Right renal cortex interstitium (tissue), 3 donors: Measurements from ENCODE around the gene OGT. TPM values are rescaled to one million over a fixed set of nuclear protein-coding genes. Genes with fewer than 3 reads are reported as not detected.
"Not testable (repeated sequence)": the region's sequence is repeated elsewhere in the genome, so short reads cannot be mapped to it uniquely, and the experiment has no call there.

ENCODE experiments used
- DNase-seq, 3 donors: peaks; one replicate each; pipeline ENCODE4 v3.0.0-alpha.2; 2013; ENCODE audit warnings: low read depth in 3 of 3, low spot score in 2 of 3
- polyA plus RNA-seq, 3 donors: library from polyadenylated mRNA; unstranded; fragments of 120-200 nt; gene quantifications; one replicate each; pipeline ENCODE4 v1.2.1, GENCODE V29; 2013; ENCODE audit not compliant: insufficient read length in 3 of 3

The OGT gene
- 100 to 1,000 TPM; 160 to 210 (median 176) TPM for polyA plus RNA-seq

DNA sequence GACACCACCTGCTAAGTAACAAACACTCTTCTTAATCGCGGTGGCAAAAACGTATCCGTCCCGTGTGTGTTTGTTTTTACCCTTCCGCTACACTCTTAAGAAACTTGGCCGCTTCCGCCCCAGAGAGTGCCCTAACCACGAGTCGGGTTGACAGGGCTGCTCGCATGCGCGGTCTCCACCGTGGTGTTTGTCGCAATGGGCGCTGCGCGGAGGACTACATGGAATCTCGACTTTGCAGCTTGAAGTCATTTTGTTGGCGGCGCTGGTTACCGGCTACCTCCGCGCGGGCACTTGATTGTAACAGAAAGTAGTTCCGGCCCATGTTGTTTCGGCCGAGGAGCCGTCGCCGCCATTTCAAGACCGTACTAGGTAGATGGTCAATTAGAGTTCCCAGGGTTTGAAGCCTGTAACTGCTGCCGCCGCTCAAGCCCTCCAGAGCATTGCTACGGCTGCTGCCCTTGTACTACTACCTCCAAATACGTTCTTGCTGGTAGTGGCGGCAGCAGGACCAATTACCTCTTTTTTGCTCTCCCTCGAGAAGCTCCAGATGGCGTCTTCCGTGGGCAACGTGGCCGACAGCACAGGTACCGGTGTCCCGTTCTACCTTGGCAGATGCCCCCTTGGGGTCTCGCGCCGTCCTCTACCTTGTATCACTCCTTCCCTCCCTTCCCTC is at the start of gene OGT:
OGT (plus strand) TSS at position 352 of the 673 bp plus-strand sequence; CDS start at position 548, 196 bp downstream.
- peak; percentile 78 to 84 (median 83) for DNase-seq

DNA sequence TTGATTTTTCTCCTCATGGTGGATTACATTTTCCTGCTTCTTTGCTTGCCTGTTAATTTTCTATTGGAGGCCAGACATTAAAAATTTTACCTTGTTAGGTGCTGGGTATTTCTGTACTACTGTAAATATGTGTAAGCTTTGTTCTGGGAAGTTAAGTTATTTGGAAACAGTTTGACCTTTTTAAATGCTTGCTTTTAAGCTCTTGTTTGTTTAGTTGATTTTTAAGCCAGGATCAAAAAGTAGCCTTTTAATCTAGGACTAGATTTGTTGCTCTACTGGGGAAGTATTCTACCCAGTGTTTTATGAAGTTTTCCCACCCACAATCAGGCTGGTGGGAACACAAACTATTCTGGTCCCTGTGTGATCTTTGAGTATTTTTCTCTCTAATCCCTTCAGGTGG is 45.1 kb upstream of the OGT start:
- DNase-seq, result no peak

DNA sequence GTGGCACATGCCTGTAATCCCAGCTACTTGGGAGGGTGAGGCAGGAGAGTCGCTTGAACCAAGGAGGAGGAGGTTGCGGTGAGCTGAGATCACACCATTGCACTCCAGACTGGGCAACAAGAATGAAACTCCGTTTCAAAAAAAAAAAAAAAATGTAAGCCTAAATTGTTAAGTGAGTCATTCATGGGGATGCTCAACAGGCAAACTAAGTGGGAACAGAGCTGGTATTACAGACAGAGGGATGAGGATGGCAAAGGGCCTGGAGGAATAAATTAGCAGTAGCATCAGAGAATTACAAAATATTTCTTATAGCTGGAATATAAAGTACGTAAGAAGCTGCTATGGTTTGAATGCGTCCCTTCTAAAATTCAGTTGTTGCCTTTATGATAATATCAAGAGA is 43.4 kb upstream of the OGT start:
- DNase-seq, result no peak

DNA sequence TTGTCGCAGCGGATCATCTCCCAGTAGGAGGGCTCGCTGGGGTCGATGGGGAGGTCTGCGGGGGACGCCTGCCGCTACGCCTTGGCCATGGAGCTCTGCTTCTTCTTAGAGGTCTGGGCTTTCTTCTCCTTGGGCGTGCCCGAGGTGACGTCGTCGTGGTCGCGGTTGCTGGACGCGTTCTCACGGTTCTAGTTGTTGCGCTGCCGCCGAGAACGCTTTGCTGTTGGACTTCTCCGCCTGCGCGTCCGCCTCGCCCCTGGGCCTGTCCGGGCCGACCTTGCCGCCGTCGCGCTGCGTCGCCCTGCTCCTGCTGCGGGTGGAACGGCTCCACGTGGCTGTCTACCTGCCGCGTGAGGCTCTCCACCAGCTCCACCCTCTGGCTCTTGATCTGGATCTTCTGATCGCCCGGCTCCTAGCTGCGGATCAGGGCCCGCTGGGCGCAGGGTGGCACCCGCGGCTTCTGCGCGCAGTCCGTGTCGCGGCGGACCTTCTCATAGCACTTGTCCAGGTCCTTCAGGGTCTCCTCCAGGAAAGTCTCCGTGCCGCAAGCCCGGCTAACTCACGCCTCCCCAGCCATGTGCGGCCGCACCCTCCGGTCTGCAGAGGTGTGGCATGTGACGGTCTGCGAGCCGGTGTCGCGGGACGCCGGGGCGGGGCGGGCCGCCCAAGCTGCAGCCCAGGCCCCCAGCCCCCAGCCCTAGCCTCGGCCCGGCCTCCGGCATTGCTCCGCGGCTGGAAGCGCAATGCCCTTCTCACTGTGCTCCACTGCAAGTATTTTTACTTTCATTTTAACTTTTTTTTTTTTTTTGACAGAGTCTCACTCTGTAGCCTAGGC is 40.5 kb upstream of the OGT start:
- peak in 2 of 3 donors; percentile 7 to 10 for DNase-seq

DNA sequence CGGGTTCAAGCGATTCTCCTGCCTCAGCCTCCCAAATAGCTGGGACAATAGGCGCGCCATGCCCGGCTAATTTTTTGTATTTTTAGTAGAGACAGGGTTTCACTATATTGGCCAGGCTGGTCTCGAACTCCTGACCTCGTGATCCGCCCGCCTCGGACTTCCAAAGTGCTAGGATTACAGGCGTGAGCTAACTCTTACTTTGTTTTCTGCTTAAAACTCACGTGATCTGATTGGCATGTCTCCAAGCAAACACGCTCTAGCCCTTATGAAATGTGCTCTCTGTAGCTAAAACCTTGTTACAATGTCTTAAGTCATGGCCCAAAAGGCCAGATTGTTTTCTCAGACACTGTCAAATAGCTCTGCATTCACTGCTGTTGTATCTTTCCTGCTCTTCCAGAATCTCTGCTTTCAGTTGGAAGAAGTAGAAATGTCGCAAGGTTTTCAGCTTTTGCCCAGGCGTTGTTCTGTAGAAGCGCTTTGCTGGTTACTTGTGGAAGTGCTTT is 39.7 kb upstream of the OGT start:
- DNase-seq, result no peak

DNA sequence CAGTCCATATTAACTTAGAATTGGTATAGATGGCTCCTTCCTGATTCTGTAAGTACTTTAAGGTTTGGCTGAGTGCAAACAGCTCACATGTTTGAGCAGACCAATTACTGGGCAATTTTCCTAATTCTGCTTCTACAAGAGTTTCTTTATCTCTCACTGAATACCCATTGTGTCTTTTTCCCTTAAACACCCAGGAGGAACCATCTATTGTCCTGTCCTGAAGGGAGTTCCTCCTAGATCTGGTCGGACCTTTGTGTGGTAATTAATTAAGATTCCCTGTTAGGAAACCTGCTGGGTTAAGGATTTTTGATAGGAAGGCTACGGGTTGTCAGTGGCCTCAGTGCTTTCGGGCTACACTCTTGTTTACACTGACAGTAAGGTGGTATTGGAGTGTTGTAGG is 36.9 kb upstream of the OGT start:
- not testable (repeated sequence) for DNase-seq

DNA sequence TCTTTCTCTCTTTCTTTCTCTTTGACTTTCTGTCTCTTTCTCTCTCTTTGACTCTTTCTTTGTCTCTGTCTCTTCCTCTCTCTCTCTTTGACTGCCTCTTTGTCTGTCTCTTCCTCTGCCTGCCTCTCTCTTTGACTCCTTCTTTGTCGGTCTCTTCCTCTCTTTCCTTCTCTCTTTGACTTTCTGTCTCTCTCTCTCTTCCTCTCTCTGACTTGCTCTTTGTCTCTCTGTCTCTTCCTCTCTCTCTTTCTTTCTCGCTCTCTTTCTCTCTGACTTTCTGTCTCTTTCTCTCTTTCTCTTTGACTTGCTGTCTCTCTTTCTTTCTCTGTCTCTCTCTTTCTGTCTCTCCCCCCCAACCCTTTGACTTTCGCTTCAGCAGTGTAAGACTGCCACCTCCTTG is 36.4 kb upstream of the OGT start:
- DNase-seq, result no peak

DNA sequence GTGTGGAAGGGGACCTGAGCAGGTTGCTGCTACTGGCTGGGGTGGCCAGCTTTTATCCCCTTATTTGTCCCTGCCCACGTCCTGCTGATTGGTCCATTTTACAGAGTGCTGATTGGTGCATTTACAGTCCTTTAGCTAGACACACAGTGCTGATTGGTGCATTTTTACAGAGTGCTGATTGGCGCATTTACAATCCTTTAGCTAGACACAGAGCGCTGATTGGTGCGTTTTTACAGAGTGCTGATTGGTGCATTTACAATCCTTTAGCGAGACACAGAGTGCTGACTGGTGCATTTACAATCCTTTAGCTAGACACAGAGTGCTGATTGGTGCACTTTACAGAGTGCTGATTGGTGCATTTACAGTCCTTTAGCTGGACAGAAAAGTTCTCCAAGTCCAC is 30.8 kb upstream of the OGT start:
- not testable (repeated sequence) for DNase-seq

DNA sequence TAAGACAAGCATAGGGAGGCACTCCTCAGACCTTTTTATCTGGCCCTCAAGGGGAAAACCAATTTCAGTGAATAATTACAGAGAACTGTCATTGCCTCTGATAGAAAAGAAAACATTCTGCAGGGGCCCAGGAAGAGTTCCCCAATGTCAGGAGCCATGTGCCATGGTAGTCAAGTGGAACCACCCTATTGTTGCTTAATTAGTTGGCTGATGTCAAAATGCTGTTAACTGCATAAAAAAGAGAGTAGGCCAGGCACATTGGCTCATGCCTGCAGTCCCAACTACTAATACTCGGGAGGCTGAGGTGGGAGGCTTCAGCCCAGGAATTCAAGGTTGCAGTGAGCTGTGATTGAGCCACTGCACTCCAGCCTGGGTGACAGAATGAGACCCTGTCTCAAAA is 28.6 kb upstream of the OGT start:
- no peak for DNase-seq

DNA sequence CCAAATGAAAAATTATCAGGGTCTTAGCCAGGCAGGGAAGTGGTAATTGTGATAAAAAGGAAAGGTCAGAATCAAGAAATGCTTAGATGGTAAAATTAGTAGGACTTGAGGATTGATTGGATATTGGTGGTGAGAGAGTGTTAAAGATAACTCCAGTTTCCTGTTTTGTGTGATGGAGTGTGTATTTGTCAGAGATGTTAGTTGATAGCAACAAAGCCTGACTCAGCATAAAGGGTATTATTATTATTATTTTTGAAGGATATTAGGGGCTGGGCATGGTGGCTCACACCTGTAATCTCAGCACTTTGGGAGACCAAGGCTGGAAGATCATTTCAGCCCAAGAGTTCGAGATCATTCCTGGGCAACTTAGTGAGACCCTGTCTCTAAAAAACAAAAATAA is 23.6 kb upstream of the OGT start:
- DNase-seq, result no peak

DNA sequence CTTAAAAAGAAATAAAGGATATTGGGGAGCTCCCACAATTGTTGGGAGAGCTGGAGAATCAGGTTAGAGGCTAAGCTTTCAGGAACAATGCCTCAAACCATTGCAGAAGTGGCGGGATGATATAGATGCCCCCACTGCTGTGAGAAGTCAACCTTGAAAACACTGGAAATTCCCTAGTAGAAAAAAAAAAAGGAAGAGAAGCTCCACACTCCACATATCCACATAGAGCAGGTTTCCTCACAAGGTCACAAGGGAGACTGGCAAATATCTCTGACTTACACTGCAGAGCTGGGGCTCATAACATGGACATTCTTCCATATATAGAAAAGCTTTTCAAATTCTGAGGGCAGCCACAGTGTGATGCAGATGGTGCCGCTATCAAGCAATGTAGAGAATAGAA is 22.7 kb upstream of the OGT start:
- no peak for DNase-seq

DNA sequence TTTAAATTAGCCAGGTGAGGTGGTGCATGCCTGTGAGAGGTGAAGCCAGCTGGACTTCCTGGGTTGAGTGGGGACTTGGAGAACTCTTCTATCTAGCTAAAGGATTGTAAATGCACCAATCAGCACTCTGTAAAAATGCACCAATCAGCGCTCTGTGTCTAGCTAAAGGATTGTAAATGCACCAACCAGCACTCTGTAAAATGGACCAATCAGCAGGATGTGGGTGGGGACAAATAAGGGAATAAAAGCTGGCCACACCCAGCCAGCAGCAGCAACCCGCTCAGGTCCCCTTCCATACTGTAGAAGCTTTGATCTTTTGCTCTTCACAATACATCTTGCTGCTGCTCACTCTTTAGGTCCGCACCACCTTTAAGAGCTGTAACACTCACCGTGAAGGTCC is 19.2 kb upstream of the OGT start:
- DNase-seq, result not testable (repeated sequence)

DNA sequence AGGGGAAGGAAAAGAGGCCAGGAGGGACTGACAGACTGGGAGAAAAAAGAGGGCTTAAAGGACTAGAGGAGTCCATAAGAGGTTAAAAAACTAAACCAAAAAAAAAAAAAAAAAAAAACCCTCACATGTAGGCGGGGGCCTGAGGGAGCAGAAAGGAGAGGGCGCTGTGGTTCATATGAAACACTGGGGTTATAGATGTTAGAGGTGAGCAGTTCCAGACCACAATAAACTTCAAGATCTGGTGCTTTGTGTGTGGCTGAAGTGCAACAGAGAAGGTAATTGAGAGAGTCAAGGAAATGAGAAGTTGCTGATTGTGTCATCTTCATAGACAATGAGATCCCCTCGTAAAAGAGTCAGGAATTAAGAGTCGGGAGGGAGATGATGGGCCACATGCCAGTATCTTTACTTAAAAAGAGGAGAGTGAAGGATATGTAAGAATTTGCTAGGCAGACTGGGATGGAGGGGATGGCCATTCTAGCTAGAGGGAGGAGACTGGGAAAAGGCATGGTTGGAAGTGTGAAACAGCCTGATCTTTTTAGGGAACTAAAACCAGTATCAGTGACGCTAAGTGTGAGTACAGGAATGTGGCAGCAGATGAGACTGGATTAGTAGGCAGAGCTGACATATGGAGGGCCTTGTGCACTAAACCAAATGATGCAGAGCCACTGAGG is 18.4 kb upstream of the OGT start:
- DNase-seq, result no peak

DNA sequence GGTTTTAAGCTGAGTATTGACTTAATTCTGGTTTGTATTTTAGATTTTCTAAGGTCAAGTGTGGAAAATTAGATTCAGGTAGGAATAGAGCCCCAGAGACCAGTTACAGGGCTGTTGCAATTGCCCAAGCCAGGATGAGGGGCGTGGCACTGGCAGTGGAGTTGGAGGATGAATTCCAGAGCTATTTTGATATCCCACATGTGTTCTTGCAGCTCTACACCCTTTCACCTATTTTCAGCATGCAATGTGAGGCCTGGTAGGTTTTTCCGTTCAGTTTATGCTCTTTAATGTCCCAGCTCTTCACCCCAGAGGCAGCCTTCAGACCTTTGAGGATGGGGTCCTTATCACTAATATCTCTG is 17.9 kb upstream of the OGT start:
- DNase-seq, result no peak

DNA sequence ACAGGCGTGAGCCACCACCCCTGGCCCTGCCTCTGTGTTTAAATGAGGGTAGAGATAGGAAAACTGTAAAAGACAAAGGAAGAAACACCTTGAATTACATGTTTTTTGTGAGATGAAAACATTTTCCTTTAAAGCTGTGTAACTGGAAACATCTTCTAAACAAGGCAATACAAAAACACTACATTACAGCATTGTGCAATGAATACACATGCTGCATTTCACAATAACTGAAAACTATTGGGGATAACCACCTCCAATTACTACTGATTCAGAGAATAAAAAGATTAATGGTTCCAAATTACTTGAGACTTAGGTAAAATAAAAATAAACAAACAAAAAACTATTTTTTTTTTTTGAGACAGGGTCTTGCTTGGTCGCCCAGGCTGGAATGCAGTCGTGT is 7.6 kb upstream of the OGT start:
- no peak for DNase-seq

DNA sequence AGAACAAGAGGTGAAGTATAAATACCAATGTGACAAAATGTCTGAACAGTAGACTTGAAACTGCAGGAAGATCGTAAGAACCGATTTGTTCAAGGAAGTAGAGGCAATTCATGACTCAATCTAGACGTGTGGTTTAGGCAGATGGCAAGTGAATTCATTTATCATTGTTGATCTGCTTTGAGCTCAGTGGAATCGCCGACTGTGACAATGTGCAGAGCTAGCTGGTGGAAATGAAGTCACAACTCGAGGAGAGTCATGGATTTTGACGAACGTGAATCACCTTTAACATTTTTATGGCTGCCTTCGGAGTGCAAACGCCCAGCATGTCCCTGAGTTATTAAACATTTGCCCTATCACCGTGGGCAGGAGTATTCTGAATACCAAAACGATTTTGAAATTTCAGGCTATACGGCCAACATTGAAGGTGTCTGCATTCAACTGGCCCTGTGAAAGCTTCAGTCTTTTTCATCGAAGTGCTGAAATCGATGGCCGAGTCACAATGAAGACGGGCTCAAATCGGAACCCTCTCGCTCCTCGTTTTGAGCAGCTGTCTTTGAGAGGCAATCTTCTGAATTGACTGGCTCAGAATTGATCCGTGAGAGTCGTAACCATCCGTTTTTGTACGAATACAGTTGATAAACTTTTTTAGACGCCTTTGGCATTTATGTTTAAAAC is 689 bp upstream of the OGT start:
- DNase-seq, result no peak

DNA sequence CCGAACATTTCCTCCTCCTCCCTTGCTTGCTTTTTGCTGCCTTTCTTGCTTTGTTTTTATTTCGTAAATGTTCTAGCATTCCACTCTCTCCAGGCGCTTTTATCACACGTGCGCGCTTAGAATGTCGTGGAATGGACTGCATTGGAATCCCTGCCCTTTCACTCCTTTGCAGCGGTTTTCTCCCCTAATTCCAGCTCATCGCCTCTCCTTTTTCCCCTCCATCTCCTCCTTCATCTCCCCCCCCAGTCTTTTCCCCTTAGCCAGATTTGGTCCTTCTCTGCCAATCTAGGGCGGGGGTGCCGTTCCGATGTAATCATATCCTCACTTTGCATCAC is 579 bp downstream of the OGT start:
- no peak for DNase-seq

DNA sequence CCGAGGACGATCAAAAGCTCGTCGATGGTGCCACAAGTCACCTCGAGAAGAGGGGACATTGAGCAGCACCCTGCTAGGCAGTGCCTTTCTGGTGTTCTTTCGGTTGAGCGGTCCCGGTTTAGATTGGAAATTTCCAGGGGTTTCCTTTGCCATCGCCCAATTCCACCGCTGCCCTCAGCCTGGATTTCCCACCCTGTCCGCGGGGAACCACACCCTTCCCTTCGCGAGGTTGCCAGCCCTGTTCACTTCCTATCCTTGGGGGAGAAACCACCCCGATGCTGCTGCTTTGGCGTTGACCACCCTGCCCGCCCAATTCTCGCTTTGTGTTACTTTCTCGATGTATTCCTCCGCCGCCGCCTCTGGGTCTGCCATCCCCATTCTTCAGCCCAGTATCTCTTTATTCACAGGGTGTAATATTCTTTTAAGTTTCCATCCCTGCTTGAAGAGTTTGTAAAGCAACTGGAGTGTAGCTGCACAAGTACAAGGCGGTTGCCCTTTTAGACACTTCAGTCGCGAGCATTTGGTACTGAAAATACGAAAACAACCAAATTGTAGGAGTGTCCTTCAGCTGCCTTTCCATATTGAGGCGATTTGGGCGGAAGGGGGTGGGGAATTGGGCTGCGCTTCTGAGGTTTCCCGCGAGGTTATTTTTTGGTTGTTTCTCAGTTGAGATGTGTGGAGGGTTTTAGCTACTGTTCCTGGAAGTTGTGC is 1.1 kb downstream of the OGT start:
- DNase-seq, result no peak

DNA sequence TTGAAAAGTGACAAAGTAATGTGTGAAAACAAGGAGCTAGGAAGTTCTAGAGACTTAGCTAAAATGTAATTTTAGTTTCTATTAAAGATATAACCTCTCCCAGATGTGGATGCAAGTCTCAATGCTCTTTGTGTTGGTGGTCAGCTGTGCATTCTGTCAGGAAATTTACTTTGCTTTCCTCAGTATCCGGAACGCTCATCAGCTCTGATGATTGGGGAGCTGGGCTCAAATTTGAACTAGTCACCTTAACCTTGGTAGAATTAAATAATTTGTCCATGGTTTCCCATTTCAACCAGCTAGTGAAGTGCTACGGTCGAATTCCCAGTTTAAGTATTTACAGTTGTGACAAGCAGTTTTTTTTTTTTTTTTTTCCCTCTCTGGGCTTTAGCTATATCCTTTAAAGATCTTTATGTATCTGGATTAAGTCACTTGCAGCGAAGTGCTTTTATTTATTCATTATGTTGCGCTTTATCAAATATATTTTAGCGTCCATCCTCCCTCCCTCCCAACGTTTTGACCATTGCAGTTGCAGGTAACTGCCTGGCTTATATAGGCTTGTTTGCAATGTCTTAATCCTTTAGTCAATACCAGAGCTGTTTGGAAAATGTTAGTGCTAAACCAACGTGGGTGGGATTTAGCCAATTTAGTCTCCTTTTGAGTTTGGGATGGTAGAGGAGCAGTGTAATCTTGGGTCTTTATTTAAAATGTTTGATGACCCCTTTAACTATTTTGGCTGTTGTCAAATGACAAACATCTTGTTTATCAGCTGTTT is 2.1 kb downstream of the OGT start:
- no peak for DNase-seq

DNA sequence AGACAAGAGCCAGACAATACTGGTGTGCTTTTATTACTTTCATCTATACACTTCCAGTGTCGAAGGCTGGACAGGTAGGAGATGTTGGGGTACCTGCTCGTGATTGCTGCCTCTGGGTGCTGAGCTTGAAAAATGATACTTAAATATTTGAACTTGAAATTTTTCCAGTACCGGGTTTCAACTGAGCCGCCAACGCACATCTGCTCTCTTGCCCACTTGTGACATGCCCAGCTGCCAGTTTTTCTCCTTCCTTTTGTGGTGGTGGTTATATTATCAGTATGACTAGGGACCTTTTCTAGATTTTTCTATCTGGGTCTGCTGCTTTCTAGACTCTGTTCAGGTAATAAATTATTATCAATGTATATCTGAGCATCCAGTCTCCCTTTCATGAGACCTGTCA is 3.4 kb downstream of the OGT start:
- DNase-seq, result no peak
